ENCODE data around the gene PHKB.
"Not testable (repeated sequence)": the region's sequence is repeated elsewhere in the genome, so short reads cannot be mapped to it uniquely, and the experiment has no call there.

The PHKB gene

DNA sequence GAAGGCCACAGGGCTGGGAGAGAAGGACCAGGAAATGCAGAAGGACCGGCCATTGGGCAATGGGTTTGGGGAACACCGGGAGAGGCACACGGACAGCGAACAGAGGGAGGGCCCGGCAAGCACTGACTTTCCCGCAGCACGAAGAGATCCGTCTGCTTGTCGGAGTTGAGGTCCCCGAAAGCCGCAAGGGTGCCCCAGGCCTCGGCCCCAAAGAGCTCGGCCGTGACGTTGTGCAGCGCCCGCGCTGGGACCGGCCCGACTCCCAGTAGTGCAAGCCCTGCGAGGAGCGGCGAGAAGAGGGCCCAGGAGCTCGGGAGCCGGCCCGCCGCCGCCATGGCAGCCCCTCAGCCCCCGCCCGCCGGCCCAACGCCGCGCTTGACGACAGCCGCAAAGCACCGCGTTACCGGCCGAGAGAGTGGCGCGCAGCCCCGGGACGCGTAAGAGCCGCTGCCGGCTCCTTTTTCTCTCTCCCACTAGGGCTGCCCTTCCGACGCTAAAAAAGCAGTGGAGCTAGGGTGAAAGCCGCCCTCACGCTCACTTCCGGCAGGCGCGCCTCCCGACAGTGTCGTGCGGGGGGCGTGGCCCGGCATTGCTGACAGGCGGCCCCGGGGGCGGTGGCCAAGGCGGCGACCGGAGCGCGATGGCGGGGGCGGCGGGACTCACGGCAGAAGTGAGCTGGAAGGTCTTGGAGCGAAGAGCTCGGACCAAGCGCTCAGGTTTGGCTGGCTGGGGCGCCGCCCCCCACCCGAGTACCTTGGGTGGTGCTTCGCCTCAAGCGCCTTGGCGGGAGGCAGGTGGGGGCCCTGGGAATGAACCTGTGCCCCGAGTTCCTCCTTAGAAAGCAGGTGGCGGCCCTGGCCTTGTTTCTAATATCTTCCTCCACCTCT is at the start of gene PHKB, which contains the start of gene ITFG1:
PHKB (plus strand) TSS at position 621 of the 887 bp plus-strand sequence; CDS start at position 641, 20 bp downstream.
ITFG1 (minus strand) TSS at position 353 of the 887 bp plus-strand sequence; CDS start at position 335, 18 bp downstream.
- in situ Hi-C loops (cut with MboI; ENCODE audit: low sequenced_read_pairs) = no loop called here

- in situ Hi-C loops (cut with MboI; ENCODE audit: low sequenced_read_pairs) = no loop called here
Measured at GRCh38 chr16:47413041-47413440, 48.1 kb upstream of the PHKB start.

DNA sequence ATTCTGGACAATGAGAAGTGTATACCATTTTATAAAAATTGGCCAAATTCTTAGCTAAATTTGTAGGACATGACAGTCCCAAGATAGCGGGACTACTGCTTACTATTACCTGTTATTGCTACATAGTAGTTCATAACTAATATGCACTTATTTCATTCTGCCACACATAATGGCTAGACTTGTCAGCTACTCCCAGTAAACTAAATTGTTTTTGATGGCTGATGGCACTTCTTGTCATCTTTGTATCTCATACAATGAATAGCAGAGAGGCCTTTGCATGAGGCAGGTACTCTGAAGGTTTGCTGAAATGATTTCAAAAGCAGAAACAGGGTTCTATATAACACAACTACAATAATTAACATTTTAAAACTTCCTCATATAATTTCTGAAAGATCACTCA is 44.3 kb upstream of the PHKB start:
- in situ Hi-C loops (cut with MboI; ENCODE audit: low sequenced_read_pairs) = no loop called here

DNA sequence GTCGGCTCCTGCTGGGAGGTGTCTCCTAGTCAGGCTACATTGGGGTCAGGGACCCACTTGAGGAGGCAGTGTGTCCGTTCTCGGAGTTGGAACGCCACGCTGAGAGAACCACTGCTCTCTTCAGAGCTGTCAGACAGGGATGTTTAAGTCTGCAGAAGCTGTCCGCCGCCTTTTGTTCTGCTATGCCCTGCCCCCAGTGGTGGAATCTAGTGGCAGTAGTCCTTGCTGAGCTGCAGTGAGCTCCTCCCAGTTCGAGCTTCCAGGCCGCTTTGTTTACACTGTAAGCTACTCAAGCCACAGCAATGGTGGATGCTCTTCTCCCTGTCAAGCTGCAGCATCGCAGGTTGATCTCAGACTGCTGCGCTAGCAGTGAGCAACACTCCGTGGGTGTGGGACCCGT is 36.3 kb upstream of the PHKB start:
- in situ Hi-C loops (cut with MboI; ENCODE audit: low sequenced_read_pairs) = no loop called here

DNA sequence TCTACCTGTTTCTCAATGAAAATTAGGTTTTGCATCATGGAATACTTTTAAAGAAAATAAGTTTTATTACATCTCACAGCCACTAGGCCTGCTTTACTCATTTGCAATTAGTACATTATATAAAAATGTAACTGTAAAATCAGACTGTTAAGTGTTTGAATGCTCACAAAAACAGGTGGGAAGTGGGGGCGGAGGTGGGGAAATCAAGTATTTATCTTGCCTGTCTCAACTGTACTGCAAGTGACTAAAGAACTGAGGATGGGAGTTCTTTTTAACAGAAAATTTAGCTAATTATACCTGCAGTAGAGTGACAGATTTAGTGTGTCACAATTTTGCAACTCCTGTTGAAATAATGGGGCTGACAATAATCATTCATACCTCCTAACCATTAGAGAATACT is 34.3 kb upstream of the PHKB start:
- in situ Hi-C loops (cut with MboI; ENCODE audit: low sequenced_read_pairs) = no loop called here

- in situ Hi-C loops (cut with MboI; ENCODE audit: low sequenced_read_pairs) = no loop called here
Measured at GRCh38 chr16:47431960-47432359, 29.2 kb upstream of the PHKB start.

DNA sequence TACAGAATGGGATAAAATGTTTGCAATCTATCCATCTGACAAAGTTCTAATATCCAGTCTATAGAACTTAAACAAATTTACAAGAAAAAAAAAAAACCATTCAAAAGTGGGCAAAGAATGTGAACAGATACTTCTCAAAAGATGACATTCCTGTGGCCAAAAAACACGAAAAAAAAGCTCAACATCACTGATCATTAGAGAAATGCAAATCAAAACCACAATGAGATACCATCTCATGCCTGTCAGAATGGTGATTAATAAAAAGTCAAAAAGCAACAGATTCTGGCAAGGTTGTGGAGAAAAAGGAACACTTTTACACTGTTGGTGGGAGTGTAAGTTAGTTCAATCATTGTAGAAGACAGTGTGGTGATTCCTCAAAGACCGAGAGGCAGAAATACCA is 26.9 kb upstream of the PHKB start:
- in situ Hi-C loops (cut with MboI; ENCODE audit: low sequenced_read_pairs) = not testable (repeated sequence)

GRCh38 chr16:47440066-47440465 is 21.1 kb upstream of the PHKB start:
- in situ Hi-C loops (cut with MboI; ENCODE audit: low sequenced_read_pairs) = not testable (repeated sequence)

DNA sequence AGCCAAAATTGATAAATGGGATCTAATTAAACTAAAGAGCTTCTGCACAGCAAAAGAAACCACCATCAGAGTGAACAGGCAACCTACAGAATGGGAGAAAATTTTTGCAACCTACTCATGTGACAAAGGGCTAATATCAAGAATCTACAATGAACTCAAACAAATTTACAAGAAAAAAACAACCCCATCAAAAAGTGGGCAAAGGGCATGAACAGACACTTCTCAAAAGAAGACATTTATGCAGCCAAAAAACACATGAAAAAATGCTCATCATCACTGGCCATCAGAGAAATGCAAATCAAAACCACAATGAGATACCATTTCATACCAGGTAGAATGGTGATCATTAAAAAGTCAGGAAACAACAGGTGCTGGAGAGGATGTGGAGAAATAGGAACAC is 18.2 kb upstream of the PHKB start:
- in situ Hi-C loops (cut with MboI; ENCODE audit: low sequenced_read_pairs) = not testable (repeated sequence)

DNA sequence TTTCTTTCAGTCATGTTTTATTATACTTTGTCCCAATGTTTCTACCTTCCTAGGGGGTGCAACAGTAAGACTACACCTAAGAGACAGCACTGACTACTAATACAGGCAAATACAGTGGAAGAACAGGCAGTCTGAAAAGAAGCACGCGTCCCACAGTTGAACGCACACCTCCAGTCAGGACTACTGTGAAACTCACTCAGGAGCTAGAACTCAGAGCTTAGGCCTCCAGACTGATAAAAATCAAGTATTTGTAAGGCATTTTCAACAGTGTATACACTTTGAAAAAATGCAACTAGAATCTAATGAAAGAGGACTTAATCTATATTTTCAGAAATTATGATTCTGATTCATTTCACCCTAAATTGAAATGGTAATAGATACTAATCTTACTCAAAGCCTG is 14.7 kb upstream of the PHKB start:
- in situ Hi-C loops (cut with MboI; ENCODE audit: low sequenced_read_pairs) = no loop called here

DNA sequence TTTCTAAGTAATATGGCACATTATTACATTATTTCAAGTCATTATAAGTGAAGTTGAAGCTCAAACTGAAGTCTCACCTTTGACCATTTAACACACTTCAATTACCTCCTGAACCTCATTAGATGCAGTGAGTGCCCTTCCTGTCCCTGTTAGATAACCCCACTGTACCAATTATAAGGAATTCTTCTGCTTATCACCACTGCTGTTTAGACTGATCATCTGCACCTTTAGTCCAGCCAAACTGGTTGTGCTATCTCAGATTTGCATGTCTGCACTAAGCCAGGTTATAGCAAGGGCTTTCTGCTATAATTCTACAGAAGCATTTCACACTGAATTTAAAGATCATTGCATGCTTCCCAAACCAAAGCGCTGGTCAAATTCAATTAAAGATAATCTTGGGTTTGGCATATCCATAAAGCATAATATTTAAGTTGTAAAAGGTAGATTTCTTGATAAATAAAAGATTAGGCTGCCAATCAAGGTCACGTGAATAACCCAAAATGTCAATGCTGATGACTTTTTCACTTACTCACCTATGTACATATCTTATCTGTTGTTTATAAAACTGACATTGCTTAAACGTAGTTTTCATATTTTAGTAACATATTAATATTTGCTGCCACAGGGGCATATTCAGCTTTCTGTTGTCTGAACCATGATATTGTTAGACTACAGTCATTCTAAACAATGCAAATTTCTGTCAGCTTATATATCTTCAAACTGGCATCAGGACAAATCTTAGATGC is 12.1 kb upstream of the PHKB start:
- in situ Hi-C loops (cut with MboI; ENCODE audit: low sequenced_read_pairs) = no loop called here

GRCh38 chr16:47449788-47450187 is 11.3 kb upstream of the PHKB start:
- in situ Hi-C loops (cut with MboI; ENCODE audit: low sequenced_read_pairs) = no loop called here

- in situ Hi-C loops (cut with MboI; ENCODE audit: low sequenced_read_pairs) = no loop called here
Measured at GRCh38 chr16:47458331-47458730, 2.8 kb upstream of the PHKB start.

DNA sequence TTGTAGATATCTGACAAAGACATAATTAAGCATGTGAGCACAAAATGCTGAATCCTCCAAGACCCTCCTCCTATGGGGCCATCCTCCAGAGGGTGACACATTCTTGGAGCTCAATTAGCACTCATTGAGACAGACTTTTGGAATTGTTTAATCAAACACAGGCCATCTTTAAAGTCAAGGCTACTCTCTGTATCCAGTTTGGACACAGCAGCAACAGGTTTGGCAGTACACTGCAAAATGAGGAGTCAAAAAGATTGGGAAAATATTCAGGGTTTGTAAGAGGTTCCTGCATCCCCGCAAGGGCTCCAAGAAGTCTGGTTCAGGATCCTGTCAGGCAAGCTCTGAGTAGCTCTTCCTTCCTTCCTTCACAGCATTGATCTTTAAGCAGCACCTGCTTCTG is 1.5 kb upstream of the PHKB start:
- in situ Hi-C loops (cut with MboI; ENCODE audit: low sequenced_read_pairs) = no loop called here

DNA sequence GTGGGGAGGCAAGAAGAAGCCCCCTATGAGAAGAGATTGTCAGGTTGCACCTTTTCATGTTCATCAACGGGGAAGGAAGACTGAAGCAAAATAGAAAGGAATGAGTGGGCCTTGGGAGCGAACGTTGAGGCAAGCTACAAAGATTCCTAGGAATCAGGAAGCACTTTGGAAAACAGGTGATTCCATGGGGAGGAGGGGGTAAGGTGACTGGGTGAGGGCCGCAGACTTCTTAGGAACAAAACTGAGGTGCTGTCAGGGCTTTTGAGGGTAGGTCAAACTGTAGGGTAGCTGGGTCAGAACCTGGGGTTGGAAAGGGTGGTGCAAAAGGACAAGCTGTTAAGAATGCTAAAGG is 796 bp upstream of the PHKB start:
- in situ Hi-C loops (cut with MboI; ENCODE audit: low sequenced_read_pairs) = no loop called here

- in situ Hi-C loops (cut with MboI; ENCODE audit: low sequenced_read_pairs) = no loop called here
Measured at GRCh38 chr16:47461598-47462266, 601 bp downstream of the PHKB start.

GRCh38 chr16:47463771-47464624 is 2.9 kb downstream of the PHKB start:
- in situ Hi-C loops (cut with MboI; ENCODE audit: low sequenced_read_pairs) = no loop called here

- in situ Hi-C loops (cut with MboI; ENCODE audit: low sequenced_read_pairs) = no loop called here
Measured at GRCh38 chr16:47465919-47466630, 4.9 kb downstream of the PHKB start.

- in situ Hi-C loops (cut with MboI; ENCODE audit: low sequenced_read_pairs) = no loop called here
Measured at GRCh38 chr16:47467501-47467900, 6.4 kb downstream of the PHKB start.

All from HL-60/S4 treated with retinoic acid at 250 ng/mL for 4 days and 3 days (cell line).